B cell (primary cell): Measurements from ENCODE around the gene UBB.

ENCODE experiments used
- CTCF ChIP-seq: fragments of 200-600 bp; IDR thresholded peaks from one replicate; pipeline ENCODE4 v1.8.0; 2022; ENCODE audit warnings: antibody characterized with exemption, mild to moderate bottlenecking
- EZH2 ChIP-seq: IDR thresholded peaks from 2 replicates; pipeline ENCODE4 v1.6.1; 2012; ENCODE audit warnings: borderline replicate concordance, low read depth, mild to moderate bottlenecking, moderate library complexity, low read length; ENCODE audit not compliant: insufficient read depth, poor library complexity, severe bottlenecking

- TF ChIP-seq CTCF (no peak), EZH2 (no peak)
Observed at GRCh38 chr17:16425698-16426659, 45.1 kb downstream of the UBB start.
